ENCODE measurements around the gene RDH13. TPM values are rescaled to one million over a fixed set of nuclear protein-coding genes. Genes with fewer than 3 reads are reported as not detected.

RDH13 gene
- total and polyA plus RNA-seq, 2 of the 8 experiments (the other 6 are each of a cell fraction or from before 2014, with no cell fraction given): 15.9 to 31.5 TPM

GRCh38 chr19:55091955-55092354 lies 29.0 kb upstream of the RDH13 start:
- Histone ChIP-seq H3K27ac (ENCODE audit: low read depth, low read length) (peak overlapping the region; percentile 15; the same call in 1 of the 2 replicates), H3K18ac (ENCODE audit: extremely low read depth, low read length) (no peak overlapping the region; the same call in none of the 2 replicates), H2AK5ac (ENCODE audit: low read depth, low read length) (no peak overlapping the region), H3K56ac (replicated peaks; ENCODE audit: insufficient read length, low read depth, low read length) (no peak overlapping the region), H3K36me3 (ENCODE audit: control insufficient read depth in 2 of 4, insufficient read depth in 4 of 4, low read length in 3 of 4) (peaks cover 0 to 5% (median 2%) of the 10 kb centered on the region in 4 experiments; a peak in 2 of 8 replicates), H4K20me1 (replicated peaks in 1 of 2; ENCODE audit: control insufficient read depth in 1 of 2, insufficient read depth in 2 of 2, low read length in 2 of 2) (peaks cover 8 to 11% of the 10 kb centered on the region in 2 experiments), H2BK5ac (ENCODE audit: low read depth, low read length) (peak overlapping the region; percentile 66; the same call in 1 of the 2 replicates), H2BK15ac (ENCODE audit: low read length) (peak overlapping the region; percentile 61; the same call in 1 of the 2 replicates), H3K23ac (ENCODE audit: insufficient read length) (no peak overlapping the region), H3K4ac (replicated peaks; ENCODE audit: insufficient read length, low read depth, low read length) (no peak overlapping the region), H2BK20ac (ENCODE audit: low read length) (no peak overlapping the region), H3K9ac (replicated peaks in 1 of 4; ENCODE audit: extremely low read depth in 1 of 4, low read depth in 3 of 4, low read length in 3 of 4) (peak overlapping the region in 2 of 4 experiments; percentile 8 to 51; a peak in 2 of 7 replicates), H2BK120ac (replicated peaks; ENCODE audit: low read depth, low read length) (no peak overlapping the region), H3K14ac (ENCODE audit: insufficient read length) (no peak overlapping the region), H4K5ac (ENCODE audit: insufficient read length, low read depth, low read length) (no peak overlapping the region), H3K4me3 (ENCODE audit: extremely low read depth in 1 of 4, insufficient read depth in 2 of 4, low read depth in 3 of 4, low read length in 4 of 4) (peak overlapping the region; percentile 42 to 72 (median 52)), H3K79me1 (ENCODE audit: low read depth, low read length) (no peaks in the 10 kb centered on the region; the same call in 1 of the 2 replicates), H3K79me2 (ENCODE audit: control insufficient read depth in 1 of 2, insufficient read depth in 2 of 2, low read length in 2 of 2) (no peaks in the 10 kb centered on the region), H3K27me3 (replicated peaks in 1 of 4; ENCODE audit: control insufficient read depth in 3 of 4, extremely low read depth in 1 of 4, insufficient read depth in 3 of 4, low read length in 3 of 4) (no peaks in the 10 kb centered on the region), H4K91ac (replicated peaks; ENCODE audit: insufficient read length, low read length) (peak overlapping the region; percentile 10), H2AFZ (ENCODE audit: low read length) (no peak overlapping the region), H3K4me1 (replicated peaks in 1 of 4; ENCODE audit: control insufficient read depth in 3 of 4, insufficient read depth in 4 of 4, low read length in 3 of 4) (peaks cover 3 to 49% (median 33%) of the 10 kb centered on the region in 4 experiments), H3K9me3 (ENCODE audit: insufficient read depth in 2 of 2, low read depth in 1 of 2, low read length in 1 of 2) (no peaks in the 10 kb centered on the region), H4K8ac (ENCODE audit: extremely low read depth, insufficient read depth, low read length) (no peak overlapping the region), H3K23me2 (ENCODE audit: low read depth, low read length) (peaks cover 13% of the 10 kb centered on the region), H2BK12ac (ENCODE audit: low read depth, low read length) (peak overlapping the region; percentile 60; the same call in 1 of the 2 replicates), H3K4me2 (ENCODE audit: insufficient read depth in 1 of 2, low read depth in 2 of 2, low read length in 2 of 2) (peak overlapping the region; percentile 63 to 85)
- TF ChIP-seq TBP (IDR thresholded peaks at IDR 0.05; ENCODE audit: low read depth, low read length) (no peak), USF2 (IDR thresholded peaks at IDR 0.05; ENCODE audit: low read length) (0 out of 2 replicates have a peak, but pooled peaks have one; percentile 2), TAF1 (IDR thresholded peaks at IDR 0.05; ENCODE audit: low read depth, low read length) (0 out of 2 replicates have a peak, but pooled peaks have one; percentile 28), MAX (IDR thresholded peaks at IDR 0.05) (peak; percentile 33; the same call in 1 of the 2 replicates), HDAC6 (IDR thresholded peaks at IDR 0.05; ENCODE audit: low read depth, low read length) (no peak)
- DNase-seq (ENCODE audit: low read depth in 1 of 2, low spot score in 2 of 2) (peak in 1 of 2 experiments; percentile 97), FAIRE-seq (no peak)
- 5% methylated on average over 14 of the region's 27 CpGs; no CpG with 5 or more reads in 1 of the 2 experiments for WGBS, 2 experiments (ENCODE audit: extremely low coverage in 1 of 2, insufficient coverage in 1 of 2, insufficient read length in 1 of 2, insufficient replicate concordance in 2 of 2, low coverage in 1 of 2, low lambda C conversion rate in 2 of 2, missing lambda C conversion rate in 1 of 2)
- ChIA-PET POLR2A (ENCODE audit: partially characterized antibody) (interaction anchor here (0.7 to 8.7 kb wide), 5 partner anchors 11 to 204 kb away, joined by 3 to 72 read pairs (median 3); partner anchors contain the start of gene PPP1R12C), CTCF (ENCODE audit: partially characterized antibody) (interaction anchor here (0.9 to 1.4 kb wide), 2 partner anchors 8 to 26 kb away, joined by 3 to 4 read pairs; no protein-coding TSS in a partner anchor)
